Epithelial cell of prostate (primary cell): ENCODE data around the gene ZMAT5.
"Not testable (repeated sequence)": the region's sequence is repeated elsewhere in the genome, so short reads cannot be mapped to it uniquely, and the experiment has no call there.

ENCODE experiments used
- DNase-seq: peaks from one replicate; pipeline ENCODE4 v3.0.0-alpha.2; 2011; ENCODE audit warnings: low read depth, low spot score
- H3K27ac ChIP-seq: fragments of 450-650 bp; 2 replicates; pipeline ENCODE4 v1.5.1; 2017; ENCODE audit warnings: mild to moderate bottlenecking

ZMAT5 gene

GRCh38 chr22:29757096-29757495, 9.7 kb downstream of the ZMAT5 start:
- no peak overlapping the region for H3K27ac ChIP-seq
- no peak for DNase-seq

- no peak for DNase-seq
- no peak overlapping the region for H3K27ac ChIP-seq
These were observed 10.5 kb downstream of the ZMAT5 start for GRCh38 chr22:29756341-29756740.

GRCh38 chr22:29755889-29756288, 10.9 kb downstream of the ZMAT5 start:
- H3K27ac ChIP-seq, result no peak overlapping the region

GRCh38 chr22:29754658-29755395, 12.0 kb downstream of the ZMAT5 start:
- H3K27ac ChIP-seq, DNase-seq: not testable (repeated sequence)

More at GRCh38 chr22:29755889-29756288, 10.9 kb downstream of the ZMAT5 start:
- DNase-seq, result no peak

- no peak for DNase-seq
These were observed 12.8 kb downstream of the ZMAT5 start for GRCh38 chr22:29753808-29754657.

DNA sequence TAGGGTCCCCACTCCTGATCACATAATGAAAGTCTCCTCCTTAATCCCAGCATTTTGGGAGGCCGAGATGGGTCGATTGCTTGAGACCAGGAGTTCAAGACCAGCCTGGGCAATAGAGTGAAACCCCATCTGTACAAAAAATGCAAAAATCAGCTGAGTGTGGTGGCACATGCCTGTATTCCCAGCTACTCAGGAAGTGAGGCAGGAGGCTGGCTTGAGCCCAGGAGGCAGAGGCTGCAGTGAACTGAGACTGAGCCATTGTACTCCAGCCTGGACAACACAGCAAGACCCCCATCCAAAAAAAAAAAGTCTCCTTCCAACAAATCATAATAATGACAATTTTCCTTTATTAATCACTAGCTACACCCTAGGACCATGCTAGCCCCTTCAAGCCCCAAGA, 15.1 kb downstream of the ZMAT5 start:
- no peak overlapping the region for H3K27ac ChIP-seq
- DNase-seq, result no peak

More at GRCh38 chr22:29753808-29754657, 12.8 kb downstream of the ZMAT5 start:
- H3K27ac ChIP-seq, result no peak overlapping the region

- H3K27ac ChIP-seq, result no peak overlapping the region
- no peak for DNase-seq
These were observed 16.0 kb downstream of the ZMAT5 start for GRCh38 chr22:29750559-29751538.

- no peak overlapping the region for H3K27ac ChIP-seq
- no peak for DNase-seq
These were observed 16.8 kb downstream of the ZMAT5 start for GRCh38 chr22:29750029-29750428.

GRCh38 chr22:29748248-29748893, 18.4 kb downstream of the ZMAT5 start:
- H3K27ac ChIP-seq, result no peak overlapping the region
- DNase-seq, result no peak

- DNase-seq, result no peak
- H3K27ac ChIP-seq, result no peak overlapping the region
These were observed 19.0 kb downstream of the ZMAT5 start for GRCh38 chr22:29747832-29748231.

GRCh38 chr22:29744902-29745301, 21.9 kb downstream of the ZMAT5 start:
- peak overlapping the region; percentile 24 for H3K27ac ChIP-seq
- DNase-seq, result peak; percentile 91

GRCh38 chr22:29742326-29742725, 24.5 kb downstream of the ZMAT5 start:
- no peak for DNase-seq
- H3K27ac ChIP-seq, result no peak overlapping the region

- no peak for DNase-seq
- no peak overlapping the region for H3K27ac ChIP-seq
These were observed 24.9 kb downstream of the ZMAT5 start for GRCh38 chr22:29741926-29742325.

GRCh38 chr22:29740216-29740615, 26.6 kb downstream of the ZMAT5 start:
- no peak for DNase-seq
- H3K27ac ChIP-seq, result no peak overlapping the region

GRCh38 chr22:29739346-29739875, 27.4 kb downstream of the ZMAT5 start:
- no peak for DNase-seq
- H3K27ac ChIP-seq, result no peak overlapping the region

GRCh38 chr22:29738118-29738815, 28.5 kb downstream of the ZMAT5 start:
- no peak overlapping the region for H3K27ac ChIP-seq
- no peak for DNase-seq

DNA sequence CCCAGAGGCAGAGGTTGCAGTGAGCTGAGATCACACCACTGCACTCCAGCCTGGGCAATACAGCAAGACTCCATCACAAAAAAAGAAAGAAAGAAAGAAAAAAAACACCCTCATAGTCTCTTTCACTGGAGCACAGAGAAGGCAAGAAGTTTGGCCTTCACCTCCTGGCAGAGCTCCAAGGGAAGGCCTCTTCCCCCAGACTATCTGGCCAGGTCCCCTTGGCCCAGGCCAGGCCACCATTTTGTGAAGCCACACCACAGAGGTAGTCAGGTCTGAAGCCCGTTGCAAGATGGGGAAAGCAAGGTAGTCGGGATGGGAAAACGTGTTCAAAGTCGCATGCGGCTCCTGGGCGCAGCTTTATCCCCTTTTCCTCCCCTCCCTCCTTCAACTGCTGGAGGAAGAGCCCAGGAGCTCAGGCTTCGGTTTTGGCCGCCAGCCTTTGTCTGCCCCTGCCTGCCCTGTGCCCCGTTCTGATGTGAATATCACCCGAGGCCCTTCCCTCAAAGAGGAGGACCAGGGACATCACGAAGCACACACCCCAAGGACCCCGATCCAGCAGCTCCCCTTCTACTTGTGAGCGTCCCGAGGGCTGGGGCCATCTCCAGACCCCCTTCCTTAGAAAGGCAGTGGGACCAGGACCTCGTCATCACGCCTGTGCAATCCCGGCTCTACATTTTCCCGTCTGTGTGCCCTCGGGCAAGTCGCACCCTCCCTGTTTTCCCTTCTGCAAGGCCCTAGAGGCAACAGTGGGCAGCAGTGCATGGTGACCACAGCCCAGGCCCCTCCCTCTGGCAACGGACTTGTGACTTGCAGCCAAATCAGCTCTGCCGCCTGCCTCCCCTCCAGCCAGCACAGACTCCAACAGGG, 29.3 kb downstream of the ZMAT5 start:
- no peak overlapping the region for H3K27ac ChIP-seq
- DNase-seq, result no peak

GRCh38 chr22:29735416-29735815, 31.4 kb downstream of the ZMAT5 start:
- no peak for DNase-seq
- H3K27ac ChIP-seq, result no peak overlapping the region
